ENCODE data around the gene NUAK1. TPM values are rescaled to one million over a fixed set of nuclear protein-coding genes. Genes with fewer than 3 reads are reported as not detected.

The NUAK1 gene
- total RNA-seq, 2 donors from 2014 or later = 14.0 to 16.8 TPM

GRCh38 chr12:106147956-106148355 is 9.2 kb upstream of the NUAK1 start:
- H3K27ac Mint-ChIP-seq = no peak overlapping the region
- H3K27me3 Mint-ChIP-seq (ENCODE audit: insufficient read depth) = no peaks in the 10 kb centered on the region
- H3K9me3 Mint-ChIP-seq = no peaks in the 10 kb centered on the region
- no peak overlapping the region for H3K4me3 Mint-ChIP-seq
- no peak overlapping the region for H3K4me3 ChIP-seq (ENCODE audit: low read length)
- H3K9ac ChIP-seq (ENCODE audit: extremely low read depth, low read length, poor library complexity, severe bottlenecking) = no peak overlapping the region
- H3K4me1 ChIP-seq (ENCODE audit: control insufficient read depth, insufficient read depth, low read length) = peaks cover 5% of the 10 kb centered on the region
- no peak for TF ChIP-seq CTCF (conservative IDR thresholded peaks at IDR 0.05)
- DNase-seq = peak; percentile 46
- no peaks in the 10 kb centered on the region for H3K36me3 Mint-ChIP-seq (ENCODE audit: low read depth)
- peaks cover 29% of the 10 kb centered on the region for H3K4me1 Mint-ChIP-seq
- 92 to 94% methylated on average over 11 to 12 of the region's 12 CpGs for WGBS, 2 experiments (ENCODE audit: insufficient coverage in 1 of 2, insufficient read length in 1 of 2)
- no peaks in the 10 kb centered on the region for H3K9me3 ChIP-seq (ENCODE audit: control insufficient read depth, low read length)
- H3K36me3 ChIP-seq (ENCODE audit: control insufficient read depth, insufficient read depth, low read length) = no peaks in the 10 kb centered on the region
- no peak overlapping the region for H3K27ac ChIP-seq (ENCODE audit: low read depth, low read length)
- H3K27me3 ChIP-seq (ENCODE audit: control insufficient read depth, insufficient read depth, low read length, poor library complexity, severe bottlenecking) = no peaks in the 10 kb centered on the region

GRCh38 chr12:106146987-106147386 is 8.2 kb upstream of the NUAK1 start:
- Mint-ChIP-seq H3K27ac (no peak overlapping the region), H3K36me3 (ENCODE audit: low read depth) (no peaks in the 10 kb centered on the region), H3K4me1 (peaks cover 37% of the 10 kb centered on the region), H3K4me3 (no peak overlapping the region), H3K27me3 (ENCODE audit: insufficient read depth) (no peaks in the 10 kb centered on the region), H3K9me3 (no peaks in the 10 kb centered on the region)
- no peak overlapping the region for H3K4me3 ChIP-seq (ENCODE audit: low read length)
- WGBS, 2 experiments (ENCODE audit: insufficient coverage in 1 of 2, insufficient read length in 1 of 2) = 80 to 100% methylated on average over 1 to 3 of the region's 4 CpGs
- DNase-seq = peak; percentile 24
- no peak for TF ChIP-seq CTCF (conservative IDR thresholded peaks at IDR 0.05)
- H3K9me3 ChIP-seq (ENCODE audit: control insufficient read depth, low read length) = no peaks in the 10 kb centered on the region
- peaks cover 5% of the 10 kb centered on the region for H3K4me1 ChIP-seq (ENCODE audit: control insufficient read depth, insufficient read depth, low read length)
- no peaks in the 10 kb centered on the region for H3K36me3 ChIP-seq (ENCODE audit: control insufficient read depth, insufficient read depth, low read length)
- H3K27me3 ChIP-seq (ENCODE audit: control insufficient read depth, insufficient read depth, low read length, poor library complexity, severe bottlenecking) = no peaks in the 10 kb centered on the region
- no peak overlapping the region for H3K9ac ChIP-seq (ENCODE audit: extremely low read depth, low read length, poor library complexity, severe bottlenecking)
- H3K27ac ChIP-seq (ENCODE audit: low read depth, low read length) = no peak overlapping the region

- no peak overlapping the region for H3K4me3 ChIP-seq (ENCODE audit: low read length)
- H3K9me3 ChIP-seq (ENCODE audit: control insufficient read depth, low read length) = no peaks in the 10 kb centered on the region
- no peak overlapping the region for H3K9ac ChIP-seq (ENCODE audit: extremely low read depth, low read length, poor library complexity, severe bottlenecking)
- H3K36me3 ChIP-seq (ENCODE audit: control insufficient read depth, insufficient read depth, low read length) = no peaks in the 10 kb centered on the region
- no peaks in the 10 kb centered on the region for H3K27me3 ChIP-seq (ENCODE audit: control insufficient read depth, insufficient read depth, low read length, poor library complexity, severe bottlenecking)
- no peak for TF ChIP-seq CTCF (conservative IDR thresholded peaks at IDR 0.05)
- peaks cover 45% of the 10 kb centered on the region for H3K4me1 Mint-ChIP-seq
- WGBS, 2 experiments (ENCODE audit: insufficient coverage in 1 of 2, insufficient read length in 1 of 2) = 79 to 81% methylated on average over 12 to 14 of the region's 14 CpGs
- H3K27ac Mint-ChIP-seq = no peak overlapping the region
- peaks cover 5% of the 10 kb centered on the region for H3K4me1 ChIP-seq (ENCODE audit: control insufficient read depth, insufficient read depth, low read length)
- H3K27ac ChIP-seq (ENCODE audit: low read depth, low read length) = no peak overlapping the region
- no peaks in the 10 kb centered on the region for H3K27me3 Mint-ChIP-seq (ENCODE audit: insufficient read depth)
- H3K4me3 Mint-ChIP-seq = no peak overlapping the region
- H3K9me3 Mint-ChIP-seq = no peaks in the 10 kb centered on the region
- H3K36me3 Mint-ChIP-seq (ENCODE audit: low read depth) = no peaks in the 10 kb centered on the region
- DNase-seq = peak; percentile 53
Observed at GRCh38 chr12:106145539-106146447, 7.0 kb upstream of the NUAK1 start.

Measured in endodermal cell (in vitro differentiated cells).